ENCODE results near the gene OAS2.
A peak's percentile ranks its signal among the peaks of the same experiment; 100 is the strongest.

OAS2 gene

GRCh38 chr12:113055594-113056380, 77.5 kb downstream of the OAS2 start:
- Histone ChIP-seq H3K4me3 (no peak overlapping the region), H3K9me3 (no peaks in the 10 kb centered on the region), H3K27me3 (ENCODE audit: low read depth) (peaks cover 30% of the 10 kb centered on the region), H3K36me3 (replicated peaks) (no peaks in the 10 kb centered on the region), H3K4me1 (no peaks in the 10 kb centered on the region)
- no peak for DNase-seq (ENCODE audit: low spot score in 2 of 2)
- in situ Hi-C loops (cut with MboI; ENCODE audit: low sequenced_read_pairs), result no loop called here

DNA sequence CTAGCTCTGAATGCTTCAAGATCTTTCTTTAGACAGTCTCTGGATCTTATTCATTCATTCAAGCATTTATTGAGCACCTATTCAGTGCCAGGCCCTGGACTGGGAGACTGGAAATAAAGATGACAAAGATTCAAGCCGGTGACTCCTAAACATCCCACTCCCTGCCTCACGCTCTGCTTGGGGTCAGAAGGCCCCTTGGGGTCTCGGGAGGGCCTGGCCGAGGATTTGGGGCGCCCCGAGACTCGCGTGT, 78.0 kb downstream of the OAS2 start:
- Histone ChIP-seq H3K27me3 (ENCODE audit: low read depth) (peaks cover 33% of the 10 kb centered on the region), H3K4me1 (no peaks in the 10 kb centered on the region), H3K36me3 (replicated peaks) (no peaks in the 10 kb centered on the region), H3K9me3 (no peaks in the 10 kb centered on the region), H3K4me3 (peak overlapping the region; percentile 32)
- in situ Hi-C loops (cut with MboI; ENCODE audit: low sequenced_read_pairs), result no loop called here
- DNase-seq (ENCODE audit: low spot score in 2 of 2), result no peak

DNA sequence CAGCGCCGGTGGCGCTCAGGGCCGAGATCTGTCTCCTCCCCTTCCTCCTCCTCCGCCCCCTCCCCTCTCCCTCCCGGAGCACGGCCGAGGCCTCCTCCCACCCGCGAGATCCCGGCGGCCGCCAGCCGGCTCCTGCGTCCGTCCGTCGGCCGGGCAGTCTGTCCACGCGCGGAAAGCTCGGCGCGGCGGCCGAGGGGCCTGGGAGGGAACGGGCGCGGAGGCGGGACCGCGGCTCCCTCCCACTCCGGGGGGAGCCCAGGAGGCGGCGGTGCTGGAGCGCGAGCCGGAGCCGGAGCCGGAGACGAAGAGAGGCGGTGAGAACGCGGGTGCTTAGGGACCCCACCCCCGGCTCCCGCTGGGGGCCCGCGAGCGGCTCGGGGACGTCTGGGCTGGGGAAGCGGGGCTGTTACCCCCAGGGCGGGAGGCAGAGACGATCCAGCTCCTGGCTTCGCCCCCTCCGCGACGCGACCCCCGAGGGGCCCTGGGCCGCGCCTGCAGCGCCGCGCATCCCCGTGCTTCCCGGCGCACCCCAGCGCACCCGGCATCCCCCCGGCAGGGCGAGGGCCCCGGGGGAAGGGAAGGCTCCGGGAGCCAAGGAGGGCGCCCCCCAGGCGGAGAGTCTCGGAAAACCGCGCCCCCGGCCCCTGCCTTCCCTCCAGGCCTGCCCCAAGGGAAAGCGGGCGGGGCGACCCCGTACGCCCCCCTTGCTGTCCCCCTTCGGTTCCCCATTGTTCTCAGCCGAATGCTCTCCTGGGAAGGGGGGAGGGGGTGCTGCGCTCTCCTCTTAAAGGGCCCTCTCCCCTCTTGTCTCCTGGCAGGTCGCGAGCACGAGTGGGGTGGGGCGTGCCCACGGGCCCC, 78.5 kb downstream of the OAS2 start, which contains the start of gene DTX1:
DTX1 (plus strand) TSS at position 100 of the 858 bp plus-strand sequence. CDS start 1,463 bp downstream, outside the sequence.
- H3K4me3 ChIP-seq, result peak within 1 kb of the TSS; percentile 32
- no peaks in the 10 kb centered on the region for H3K9me3 ChIP-seq
- peak in 1 of 2 experiments; percentile 42 for DNase-seq (ENCODE audit: low spot score in 2 of 2)
- in situ Hi-C loops (cut with MboI; ENCODE audit: low sequenced_read_pairs), result no loop called here
- H3K27me3 ChIP-seq (ENCODE audit: low read depth), result peaks cover 33% of the 10 kb centered on the region
- H3K36me3 ChIP-seq (replicated peaks), result no peaks in the 10 kb centered on the region
- no peaks in the 10 kb centered on the region for H3K4me1 ChIP-seq

DNA sequence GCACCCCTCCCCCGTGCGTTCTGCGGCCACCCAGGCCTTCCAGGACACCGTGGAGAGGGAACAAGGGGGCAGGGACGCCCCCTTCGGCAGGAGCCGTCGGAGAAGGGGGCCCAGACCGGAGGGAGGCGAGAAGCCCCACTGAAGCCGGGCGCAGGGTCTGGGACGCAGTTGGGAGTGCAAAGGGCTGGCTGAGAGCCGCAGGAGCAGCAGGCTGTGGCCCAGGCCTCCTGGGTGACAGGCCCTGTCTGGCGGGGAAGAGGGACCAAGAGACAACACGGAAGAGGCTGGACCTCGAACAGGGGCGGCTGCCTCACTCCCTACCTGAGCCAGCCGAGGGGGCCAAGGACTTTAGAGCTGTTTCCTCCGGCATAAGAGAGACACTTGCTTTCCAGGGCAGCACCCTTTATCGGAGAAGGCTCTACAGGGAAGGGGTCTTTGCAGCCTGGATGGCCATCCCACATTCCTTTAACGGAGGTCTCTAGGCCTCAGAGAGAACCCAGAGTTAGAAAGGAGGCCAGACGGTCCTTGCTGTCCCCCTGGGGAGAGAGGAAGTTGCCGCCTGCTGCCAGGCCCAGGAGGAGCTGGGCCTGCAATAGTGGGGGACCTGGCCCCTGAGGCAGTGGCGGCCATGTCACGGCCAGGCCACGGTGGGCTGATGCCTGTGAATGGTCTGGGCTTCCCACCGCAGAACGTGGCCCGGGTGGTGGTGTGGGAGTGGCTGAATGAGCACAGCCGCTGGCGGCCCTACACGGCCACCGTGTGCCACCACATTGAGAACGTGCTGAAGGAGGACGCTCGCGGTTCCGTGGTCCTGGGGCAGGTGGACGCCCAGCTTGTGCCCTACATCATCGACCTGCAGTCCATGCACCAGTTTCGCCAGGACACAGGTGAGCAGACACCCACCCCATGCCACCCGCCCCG, 79.5 kb downstream of the OAS2 start:
- H3K36me3 ChIP-seq (replicated peaks), result no peaks in the 10 kb centered on the region
- peaks cover 35% of the 10 kb centered on the region for H3K27me3 ChIP-seq (ENCODE audit: low read depth)
- in situ Hi-C loops (cut with MboI; ENCODE audit: low sequenced_read_pairs), result no loop called here
- H3K4me3 ChIP-seq, result no peak overlapping the region
- H3K9me3 ChIP-seq, result no peaks in the 10 kb centered on the region
- H3K4me1 ChIP-seq, result no peaks in the 10 kb centered on the region
- DNase-seq (ENCODE audit: low spot score in 2 of 2), result no peak

GRCh38 chr12:113058553-113058952, 80.2 kb downstream of the OAS2 start:
- in situ Hi-C loops (cut with MboI; ENCODE audit: low sequenced_read_pairs), result no loop called here
- Histone ChIP-seq H3K9me3 (no peaks in the 10 kb centered on the region), H3K36me3 (replicated peaks) (no peaks in the 10 kb centered on the region), H3K27me3 (ENCODE audit: low read depth) (peaks cover 35% of the 10 kb centered on the region), H3K4me3 (no peak overlapping the region), H3K4me1 (no peaks in the 10 kb centered on the region)
- no peak for DNase-seq (ENCODE audit: low spot score in 2 of 2)

DNA sequence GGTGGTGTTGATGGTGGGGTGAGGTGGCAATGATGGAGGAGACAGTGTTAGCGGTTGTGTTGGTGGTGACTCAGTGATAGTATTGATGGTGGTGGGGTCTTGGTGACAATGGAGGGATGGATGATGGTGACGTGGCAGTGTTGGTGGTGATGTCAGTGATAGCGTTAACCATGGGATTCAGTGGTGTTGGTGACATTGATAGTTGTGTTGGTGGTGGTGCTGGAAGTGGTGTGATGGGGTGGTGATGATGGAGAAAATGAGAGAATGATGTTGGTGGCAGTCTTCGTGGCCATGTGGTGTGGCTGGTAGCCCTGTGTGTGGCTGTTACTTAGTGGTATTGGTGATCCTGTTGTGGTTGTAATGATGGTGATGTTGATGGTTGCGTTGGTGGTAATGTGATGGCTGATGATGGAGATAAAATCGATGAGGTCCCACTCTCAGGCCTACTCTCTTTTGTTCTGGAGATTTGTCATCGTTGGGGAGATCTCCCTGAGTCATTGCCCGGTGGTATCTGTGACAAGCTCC, 80.8 kb downstream of the OAS2 start:
- in situ Hi-C loops (cut with MboI; ENCODE audit: low sequenced_read_pairs), result no loop called here
- Histone ChIP-seq H3K4me3 (no peak overlapping the region), H3K9me3 (no peaks in the 10 kb centered on the region), H3K4me1 (no peaks in the 10 kb centered on the region), H3K27me3 (ENCODE audit: low read depth) (peaks cover 32% of the 10 kb centered on the region), H3K36me3 (replicated peaks) (no peaks in the 10 kb centered on the region)
- DNase-seq (ENCODE audit: low spot score in 2 of 2), result no peak

DNA sequence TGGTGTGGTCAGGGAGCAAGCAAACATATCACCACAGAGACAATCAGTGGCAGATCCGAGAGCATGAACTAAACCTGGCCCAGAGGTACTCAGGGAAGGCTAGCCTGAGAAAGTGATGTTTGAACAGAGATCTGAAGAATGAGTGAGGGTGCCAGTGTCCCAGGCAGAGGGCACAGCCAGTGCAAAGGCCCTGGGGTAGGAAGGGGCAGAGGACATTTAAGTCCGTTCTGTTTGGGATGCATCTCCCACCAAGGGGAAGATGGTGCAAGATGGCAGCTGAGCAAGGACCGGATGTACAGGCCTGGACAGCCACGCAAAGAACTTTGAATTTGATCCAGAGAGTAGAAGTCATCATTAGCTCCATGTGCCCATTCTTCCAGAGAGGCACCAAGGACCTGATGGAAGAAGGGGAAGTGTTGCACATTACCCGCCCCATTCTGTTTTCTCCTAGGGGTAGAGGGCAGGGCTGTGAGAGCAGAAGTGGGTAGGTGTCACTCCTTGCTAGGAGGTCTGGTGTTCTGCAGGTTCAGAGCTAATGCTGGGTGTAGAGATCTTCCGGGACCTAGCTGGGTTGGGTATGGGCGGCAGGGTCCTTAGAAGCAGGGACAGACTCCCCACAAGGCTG, 82.1 kb downstream of the OAS2 start:
- in situ Hi-C loops (cut with MboI; ENCODE audit: low sequenced_read_pairs), result no loop called here
- Histone ChIP-seq H3K4me3 (no peak overlapping the region), H3K36me3 (replicated peaks) (no peaks in the 10 kb centered on the region), H3K4me1 (no peaks in the 10 kb centered on the region), H3K27me3 (ENCODE audit: low read depth) (peaks cover 22% of the 10 kb centered on the region), H3K9me3 (no peaks in the 10 kb centered on the region)
- no peak for DNase-seq (ENCODE audit: low spot score in 2 of 2)

GRCh38 chr12:113061061-113061694, 82.9 kb downstream of the OAS2 start:
- peaks cover 15% of the 10 kb centered on the region for H3K27me3 ChIP-seq (ENCODE audit: low read depth)
- H3K4me1 ChIP-seq, result no peaks in the 10 kb centered on the region
- DNase-seq (ENCODE audit: low spot score in 2 of 2), result no peak
- in situ Hi-C loops (cut with MboI; ENCODE audit: low sequenced_read_pairs), result no loop called here
- H3K4me3 ChIP-seq, result no peak overlapping the region
- no peaks in the 10 kb centered on the region for H3K36me3 ChIP-seq (replicated peaks)
- no peaks in the 10 kb centered on the region for H3K9me3 ChIP-seq

Data from HAP-1 (cell line).